H9 (cell line): ENCODE data around the gene CAPN5. TPM values are rescaled to one million over a fixed set of nuclear protein-coding genes. Genes with fewer than 3 reads are reported as not detected.

ENCODE experiments used
- DNase-seq: peaks from one replicate; pipeline ENCODE4 v3.0.0-alpha.2; 2017
- H2AFZ ChIP-seq: one replicate; pipeline ENCODE4 v1.6.1; 2013; ENCODE audit warnings: mild to moderate bottlenecking, low read length, control low read depth, moderate library complexity
- H2AK5ac ChIP-seq: 2 replicates; pipeline ENCODE4 v1.6.1; 2013; ENCODE audit warnings: low read length, control low read depth, mixed read lengths; ENCODE audit not compliant: insufficient read length
- H2BK120ac ChIP-seq: one replicate; pipeline ENCODE4 v1.6.1; 2013; ENCODE audit warnings: low read depth, mild to moderate bottlenecking, low read length, control low read depth, inconsistent platforms; ENCODE audit not compliant: poor library complexity, severe bottlenecking
- H2BK12ac ChIP-seq: 2 replicates; pipeline ENCODE4 v1.6.1; 2013; ENCODE audit warnings: low read length, control low read depth, mixed read lengths, low read depth; ENCODE audit not compliant: insufficient read length
- H2BK15ac ChIP-seq: 2 replicates; pipeline ENCODE4 v1.6.1; 2013; ENCODE audit warnings: low read depth, low read length, control low read depth
- H2BK20ac ChIP-seq: one replicate; pipeline ENCODE4 v1.6.1; 2013; ENCODE audit warnings: low read depth, mild to moderate bottlenecking, low read length, control low read depth, inconsistent platforms; ENCODE audit not compliant: poor library complexity, severe bottlenecking
- H2BK5ac ChIP-seq: 2 replicates; pipeline ENCODE4 v1.6.1; 2013; ENCODE audit warnings: low read length, control low read depth, mixed read lengths; ENCODE audit not compliant: insufficient read length
- H3K14ac ChIP-seq: 2 replicates; pipeline ENCODE4 v1.6.1; 2013; ENCODE audit warnings: low read length, control low read depth; ENCODE audit not compliant: insufficient read depth
- H3K18ac ChIP-seq: 2 replicates; pipeline ENCODE4 v1.6.1; 2013; ENCODE audit warnings: low read depth, mild to moderate bottlenecking, mixed read lengths, low read length, control low read depth; ENCODE audit not compliant: insufficient read length
- H3K23ac ChIP-seq: 2 replicates; pipeline ENCODE4 v1.6.1; 2013; ENCODE audit warnings: low read length, control low read depth, mixed read lengths, low read depth; ENCODE audit not compliant: insufficient read length
- H3K23me2 ChIP-seq: 2 replicates; pipeline ENCODE4 v1.6.1; 2013; ENCODE audit warnings: low read depth, mild to moderate bottlenecking, mixed read lengths, low read length, control low read depth; ENCODE audit not compliant: insufficient read length, poor library complexity, severe bottlenecking
- H3K27ac ChIP-seq: 2 replicates; pipeline ENCODE4 v1.5.1; 2013; ENCODE audit warnings: low read length, control low read depth, mixed read lengths, low read depth; ENCODE audit not compliant: insufficient read length
- H3K27me3 ChIP-seq: 2 replicates; pipeline ENCODE4 v1.6.1; 2013; ENCODE audit warnings: low read length, control low read depth, inconsistent platforms; ENCODE audit not compliant: insufficient read depth
- H3K4ac ChIP-seq: 2 replicates; pipeline ENCODE4 v1.6.1; 2013; ENCODE audit warnings: low read depth, mild to moderate bottlenecking, control low read depth, inconsistent platforms, low read length, moderate library complexity
- H3K4me1 ChIP-seq: 2 replicates; pipeline ENCODE4 v1.6.1; 2013; ENCODE audit warnings: low read length, control low read depth, inconsistent platforms; ENCODE audit not compliant: insufficient read depth
- H3K4me2 ChIP-seq: 2 replicates; pipeline ENCODE4 v1.6.1; 2013; ENCODE audit warnings: low read length, control low read depth, mixed read lengths; ENCODE audit not compliant: insufficient read length, insufficient read depth
- H3K56ac ChIP-seq: 2 replicates; pipeline ENCODE4 v1.6.1; 2013; ENCODE audit warnings: low read depth, mild to moderate bottlenecking, mixed read lengths, low read length, control low read depth; ENCODE audit not compliant: insufficient read length
- H3K79me1 ChIP-seq: 2 replicates; pipeline ENCODE4 v1.6.1; 2013; ENCODE audit warnings: low read depth, mild to moderate bottlenecking, moderate library complexity, low read length, control low read depth, inconsistent platforms; ENCODE audit not compliant: insufficient read depth, poor library complexity, severe bottlenecking
- H3K79me2 ChIP-seq: 2 replicates; pipeline ENCODE4 v1.6.1; 2013; ENCODE audit warnings: low read length, control low read depth, inconsistent platforms; ENCODE audit not compliant: insufficient read depth
- H3K9ac ChIP-seq: 2 replicates; pipeline ENCODE4 v1.6.1; 2013; ENCODE audit warnings: low read length, control low read depth, mixed read lengths; ENCODE audit not compliant: insufficient read length; ENCODE audit errors: extremely low read depth
- H3K9me3 ChIP-seq: one replicate; pipeline ENCODE4 v1.6.1; 2013; ENCODE audit warnings: low read depth, low read length, inconsistent platforms; ENCODE audit not compliant: control insufficient read depth
- H3T11ph ChIP-seq: one replicate; pipeline ENCODE4 v1.6.1; 2013; ENCODE audit warnings: mild to moderate bottlenecking, low read length, control low read depth, inconsistent platforms
- H4K20me1 ChIP-seq: one replicate; pipeline ENCODE4 v1.6.1; 2013; ENCODE audit not compliant: control insufficient read depth, insufficient read length, insufficient read depth
- H4K5ac ChIP-seq: 2 replicates; pipeline ENCODE4 v1.6.1; 2013; ENCODE audit warnings: low read depth, mild to moderate bottlenecking, mixed read lengths, low read length, control low read depth; ENCODE audit not compliant: insufficient read length
- H4K8ac ChIP-seq: replicated peaks from 2 replicates; pipeline ENCODE4 v1.6.1; 2013; ENCODE audit warnings: low read length, control low read depth, mixed read lengths, low read depth; ENCODE audit not compliant: insufficient read length
- H4K91ac ChIP-seq: 2 replicates; pipeline ENCODE4 v1.6.1; 2013; ENCODE audit warnings: low read depth, mild to moderate bottlenecking, moderate library complexity, mixed read lengths, low read length, control low read depth; ENCODE audit not compliant: insufficient read length
- H3K27ac Mint-ChIP-seq, 3 experiments: 2 replicates in 2 of 3; 3 replicates in 1 of 3; pipeline ENCODE4 v1.8.0; 2020 to 2021; ENCODE audit warnings: mixed read lengths in 3 of 3, mild to moderate bottlenecking in 1 of 3, moderate library complexity in 1 of 3
- H3K27me3 Mint-ChIP-seq: 2 replicates; pipeline ENCODE4 v1.8.0; 2021; ENCODE audit warnings: low read depth, mild to moderate bottlenecking, moderate library complexity, mixed read lengths
- H3K36me3 Mint-ChIP-seq, 3 experiments: 2 replicates in 2 of 3; 3 replicates in 1 of 3; pipeline ENCODE4 v1.8.0; 2020 to 2021; ENCODE audit warnings: low read depth in 3 of 3, mixed read lengths in 3 of 3; ENCODE audit not compliant: insufficient read depth in 1 of 3
- H3K4me1 Mint-ChIP-seq, 2 experiments: 2 replicates each; pipeline ENCODE4 v1.8.0; 2020; ENCODE audit warnings: mixed read lengths in 2 of 2
- H3K4me3 Mint-ChIP-seq, 2 experiments: 2 replicates in 1 of 2; 3 replicates in 1 of 2; pipeline ENCODE4 v1.8.0; 2020 to 2021; ENCODE audit warnings: mild to moderate bottlenecking in 2 of 2, mixed read lengths in 2 of 2, moderate library complexity in 1 of 2
- H3K9me3 Mint-ChIP-seq, 2 experiments: 2 replicates in 1 of 2; 3 replicates in 1 of 2; pipeline ENCODE4 v1.8.0; 2020; ENCODE audit warnings: mild to moderate bottlenecking in 2 of 2, mixed read lengths in 2 of 2, moderate library complexity in 1 of 2
- WGBS: extraction: QIAGEN DNeasy Blood & Tissue Kit; methylation state at CpG from one replicate; pipeline ENCODE4 v1.1.7; 2013; ENCODE audit warnings: missing lambda C conversion rate, low lambda C conversion rate, mixed read lengths; ENCODE audit not compliant: insufficient read length; ENCODE audit errors: extremely low coverage; 5-methylcytosine and 5-hydroxymethylcytosine counted together
- total RNA-seq: library from RNA; stranded (reverse); gene quantifications from 2 replicates; pipeline ENCODE4 v1.2.1, GENCODE V29; 2021
- TF ChIP-seq, protein P1 (sequence below): fragments of 200-600 bp; sonication (generic); conservative IDR thresholded peaks from 3 replicates; pipeline ENCODE4 v1.8.0; 2021; ENCODE audit warnings: antibody characterized with exemption, mild to moderate bottlenecking

CAPN5 gene
- total RNA-seq, 1 experiment from 2014 or later: 16.7 TPM

DNA sequence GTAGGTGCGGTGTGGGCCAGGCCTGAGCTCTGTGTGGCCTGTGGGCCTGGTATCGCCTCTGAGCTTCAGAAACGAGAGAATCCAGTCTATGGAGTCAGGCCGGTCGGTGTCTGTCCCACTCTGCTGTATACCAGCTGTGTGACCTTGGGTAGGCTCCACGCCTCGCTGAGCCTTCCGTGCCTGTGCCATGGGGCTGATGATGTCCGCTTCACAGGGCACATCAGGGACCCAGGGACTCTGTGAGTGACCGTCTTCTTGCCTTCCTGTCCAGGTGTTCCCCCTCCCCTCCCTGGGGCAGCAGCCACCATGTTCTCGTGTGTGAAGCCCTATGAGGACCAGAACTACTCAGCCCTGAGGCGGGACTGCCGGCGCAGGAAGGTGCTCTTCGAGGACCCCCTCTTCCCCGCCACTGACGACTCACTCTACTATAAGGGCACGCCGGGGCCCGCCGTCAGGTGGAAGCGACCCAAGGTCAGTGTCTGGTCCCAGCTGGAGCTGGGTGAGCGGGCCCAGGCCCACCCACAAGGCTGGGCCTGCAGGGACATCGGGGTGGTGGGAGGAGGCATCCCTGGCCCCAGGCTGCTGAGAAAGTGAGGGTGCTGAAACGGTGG is 17.9 kb downstream of the CAPN5 start:
- no peaks in the 10 kb centered on the region for H3K9me3 ChIP-seq
- no peak overlapping the region for H3K18ac ChIP-seq
- H3K27me3 Mint-ChIP-seq: no peaks in the 10 kb centered on the region
- H2BK15ac ChIP-seq: no peak overlapping the region
- H3K4me1 ChIP-seq: no peaks in the 10 kb centered on the region
- no peak overlapping the region for H2BK120ac ChIP-seq
- H3K4me2 ChIP-seq: no peak overlapping the region
- H3K27ac Mint-ChIP-seq: peak overlapping the region; percentile 70 to 92 (median 87); a peak in 3 of 7 replicates
- no peak overlapping the region for H3K4me3 Mint-ChIP-seq
- no peaks in the 10 kb centered on the region for H3K79me1 ChIP-seq
- H4K5ac ChIP-seq: no peak overlapping the region
- no peak overlapping the region for H3K4ac ChIP-seq
- H4K20me1 ChIP-seq: no peaks in the 10 kb centered on the region
- H2BK5ac ChIP-seq: no peak overlapping the region
- H4K91ac ChIP-seq: no peak overlapping the region
- H3K23me2 ChIP-seq: no peaks in the 10 kb centered on the region
- no CpG with 5 or more reads among the region's 25 CpGs for WGBS
- H3K14ac ChIP-seq: no peak overlapping the region
- TF ChIP-seq, protein P1, sequence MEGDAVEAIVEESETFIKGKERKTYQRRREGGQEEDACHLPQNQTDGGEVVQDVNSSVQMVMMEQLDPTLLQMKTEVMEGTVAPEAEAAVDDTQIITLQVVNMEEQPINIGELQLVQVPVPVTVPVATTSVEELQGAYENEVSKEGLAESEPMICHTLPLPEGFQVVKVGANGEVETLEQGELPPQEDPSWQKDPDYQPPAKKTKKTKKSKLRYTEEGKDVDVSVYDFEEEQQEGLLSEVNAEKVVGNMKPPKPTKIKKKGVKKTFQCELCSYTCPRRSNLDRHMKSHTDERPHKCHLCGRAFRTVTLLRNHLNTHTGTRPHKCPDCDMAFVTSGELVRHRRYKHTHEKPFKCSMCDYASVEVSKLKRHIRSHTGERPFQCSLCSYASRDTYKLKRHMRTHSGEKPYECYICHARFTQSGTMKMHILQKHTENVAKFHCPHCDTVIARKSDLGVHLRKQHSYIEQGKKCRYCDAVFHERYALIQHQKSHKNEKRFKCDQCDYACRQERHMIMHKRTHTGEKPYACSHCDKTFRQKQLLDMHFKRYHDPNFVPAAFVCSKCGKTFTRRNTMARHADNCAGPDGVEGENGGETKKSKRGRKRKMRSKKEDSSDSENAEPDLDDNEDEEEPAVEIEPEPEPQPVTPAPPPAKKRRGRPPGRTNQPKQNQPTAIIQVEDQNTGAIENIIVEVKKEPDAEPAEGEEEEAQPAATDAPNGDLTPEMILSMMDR: no peak
- H2AFZ ChIP-seq: no peak overlapping the region
- no peak overlapping the region for H2BK20ac ChIP-seq
- H3K79me2 ChIP-seq: no peaks in the 10 kb centered on the region
- no peak overlapping the region for H3K9ac ChIP-seq
- no peak overlapping the region for H4K8ac ChIP-seq
- peaks cover 6 to 8% of the 10 kb centered on the region in 2 experiments for H3K4me1 Mint-ChIP-seq
- H3K36me3 Mint-ChIP-seq: no peaks in the 10 kb centered on the region; a peak in 4 of 7 replicates
- no peak overlapping the region for H3T11ph ChIP-seq
- no peak overlapping the region for H2BK12ac ChIP-seq
- no peak for DNase-seq
- no peaks in the 10 kb centered on the region for H3K27me3 ChIP-seq
- peaks cover 3 to 4% of the 10 kb centered on the region in 2 experiments; a peak in 3 of 5 replicates for H3K9me3 Mint-ChIP-seq
- no peak overlapping the region for H3K56ac ChIP-seq
- H3K23ac ChIP-seq: no peak overlapping the region
- H3K27ac ChIP-seq: no peak overlapping the region
- H2AK5ac ChIP-seq: no peak overlapping the region
